HL-60/S4 treated with retinoic acid at 250 ng/mL for 4 days and 3 days (cell line): ENCODE data around the gene SEPTIN10.
"Not testable (repeated sequence)": the region's sequence is repeated elsewhere in the genome, so short reads cannot be mapped to it uniquely, and the experiment has no call there.

Source experiments
- in situ Hi-C: fragments of 300-500 bp; cut with MboI; formaldehyde crosslinking; loops from 2 replicates; pipeline ENCODE4 v1.7.0; 2022; ENCODE audit warnings: low sequenced_read_pairs

SEPTIN10 gene

GRCh38 chr2:109607766-109608165, 6.0 kb downstream of the SEPTIN10 start:
- in situ Hi-C loops = no loop called here

GRCh38 chr2:109604597-109604996, 9.2 kb downstream of the SEPTIN10 start:
- in situ Hi-C loops = no loop called here

- in situ Hi-C loops = no loop called here
Observed at GRCh38 chr2:109602617-109603188, 11.1 kb downstream of the SEPTIN10 start.

- in situ Hi-C loops = no loop called here
Observed at GRCh38 chr2:109601783-109602182, 12.0 kb downstream of the SEPTIN10 start.

- in situ Hi-C loops = no loop called here
Observed at GRCh38 chr2:109597283-109597682, 16.5 kb downstream of the SEPTIN10 start.

GRCh38 chr2:109595644-109596043, 18.1 kb downstream of the SEPTIN10 start:
- in situ Hi-C loops = no loop called here

GRCh38 chr2:109594246-109594885, 19.4 kb downstream of the SEPTIN10 start:
- in situ Hi-C loops = no loop called here

- in situ Hi-C loops = no loop called here
Observed at GRCh38 chr2:109592905-109593304, 20.9 kb downstream of the SEPTIN10 start.

- in situ Hi-C loops = no loop called here
Observed at GRCh38 chr2:109591206-109591605, 22.6 kb downstream of the SEPTIN10 start.

GRCh38 chr2:109586687-109587086, 27.1 kb downstream of the SEPTIN10 start:
- in situ Hi-C loops = no loop called here

GRCh38 chr2:109582928-109583895, 30.6 kb downstream of the SEPTIN10 start:
- in situ Hi-C loops = no loop called here

GRCh38 chr2:109577630-109578029, 36.1 kb downstream of the SEPTIN10 start:
- in situ Hi-C loops = not testable (repeated sequence)

- in situ Hi-C loops = no loop called here
Observed at GRCh38 chr2:109575373-109575772, 38.4 kb downstream of the SEPTIN10 start.

- in situ Hi-C loops = no loop called here
Observed at GRCh38 chr2:109563980-109564550, 49.7 kb downstream of the SEPTIN10 start.

- in situ Hi-C loops = no loop called here
Observed at GRCh38 chr2:109563288-109563687, 50.5 kb downstream of the SEPTIN10 start.

- in situ Hi-C loops = no loop called here
Observed at GRCh38 chr2:109562421-109562820, 51.3 kb downstream of the SEPTIN10 start.

GRCh38 chr2:109560265-109560664, 53.5 kb downstream of the SEPTIN10 start:
- in situ Hi-C loops = no loop called here

GRCh38 chr2:109558076-109558882, 55.5 kb downstream of the SEPTIN10 start:
- in situ Hi-C loops = no loop called here

GRCh38 chr2:109557309-109557708, 56.5 kb downstream of the SEPTIN10 start:
- in situ Hi-C loops = no loop called here

GRCh38 chr2:109555346-109555900, 58.3 kb downstream of the SEPTIN10 start:
- in situ Hi-C loops = no loop called here
